GM21717 (cell line): ENCODE measurements around the gene AIF1.

Experiments used
- ATAC-seq: cut with Tn5 transposase; IDR thresholded peaks from one replicate; pipeline ENCODE4 v1.9.1; 2021; ENCODE audit warnings: mild to moderate bottlenecking, moderate library complexity; ENCODE audit not compliant: unreplicated experiment

Gene AIF1

DNA sequence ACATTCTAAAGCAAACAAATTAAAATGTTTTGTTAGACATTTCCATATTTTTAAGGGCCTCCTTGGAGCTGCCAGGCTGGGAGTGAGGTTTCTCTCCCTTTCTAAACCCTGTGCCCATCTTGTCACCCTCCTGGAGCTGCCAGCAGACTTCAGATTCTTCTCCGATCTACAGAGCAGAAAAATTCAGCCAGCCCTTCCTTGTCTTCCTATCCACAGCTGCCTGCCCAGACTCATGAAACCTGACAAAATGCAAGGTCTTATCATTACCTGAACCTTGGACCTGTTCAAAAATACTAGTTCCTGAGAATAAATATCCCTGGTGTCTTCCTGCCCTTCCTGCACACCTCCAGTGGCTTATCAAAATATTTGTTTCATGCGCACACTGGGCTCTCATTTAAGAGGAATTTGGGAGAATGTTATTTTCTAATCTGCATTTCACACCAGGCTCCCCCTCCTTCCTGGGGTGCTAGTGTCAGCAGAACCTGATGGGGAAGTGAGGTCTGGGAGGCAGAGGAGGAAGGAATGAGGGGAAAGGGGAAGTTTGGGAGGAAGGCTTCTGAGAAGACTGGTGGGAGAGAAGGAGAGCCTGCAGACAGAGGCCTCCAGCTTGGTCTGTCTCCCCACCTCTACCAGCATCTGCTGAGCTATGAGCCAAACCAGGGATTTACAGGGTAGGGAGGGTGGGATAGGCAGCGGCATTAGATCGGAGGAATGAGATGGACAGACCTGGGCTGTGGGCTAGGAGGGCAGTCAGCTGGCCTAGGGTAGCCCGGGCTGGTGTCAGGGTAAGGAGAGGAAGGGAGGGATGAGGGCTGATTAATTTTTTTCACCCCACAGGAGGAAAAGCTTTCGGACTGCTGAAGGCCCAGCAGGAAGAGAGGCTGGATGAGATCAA, at the start of gene AIF1:
Gene AIF1 (plus strand): TSS at position 551 of the 895 bp plus-strand sequence. CDS start 96 bp downstream, at position 647.
- no peak for ATAC-seq

DNA sequence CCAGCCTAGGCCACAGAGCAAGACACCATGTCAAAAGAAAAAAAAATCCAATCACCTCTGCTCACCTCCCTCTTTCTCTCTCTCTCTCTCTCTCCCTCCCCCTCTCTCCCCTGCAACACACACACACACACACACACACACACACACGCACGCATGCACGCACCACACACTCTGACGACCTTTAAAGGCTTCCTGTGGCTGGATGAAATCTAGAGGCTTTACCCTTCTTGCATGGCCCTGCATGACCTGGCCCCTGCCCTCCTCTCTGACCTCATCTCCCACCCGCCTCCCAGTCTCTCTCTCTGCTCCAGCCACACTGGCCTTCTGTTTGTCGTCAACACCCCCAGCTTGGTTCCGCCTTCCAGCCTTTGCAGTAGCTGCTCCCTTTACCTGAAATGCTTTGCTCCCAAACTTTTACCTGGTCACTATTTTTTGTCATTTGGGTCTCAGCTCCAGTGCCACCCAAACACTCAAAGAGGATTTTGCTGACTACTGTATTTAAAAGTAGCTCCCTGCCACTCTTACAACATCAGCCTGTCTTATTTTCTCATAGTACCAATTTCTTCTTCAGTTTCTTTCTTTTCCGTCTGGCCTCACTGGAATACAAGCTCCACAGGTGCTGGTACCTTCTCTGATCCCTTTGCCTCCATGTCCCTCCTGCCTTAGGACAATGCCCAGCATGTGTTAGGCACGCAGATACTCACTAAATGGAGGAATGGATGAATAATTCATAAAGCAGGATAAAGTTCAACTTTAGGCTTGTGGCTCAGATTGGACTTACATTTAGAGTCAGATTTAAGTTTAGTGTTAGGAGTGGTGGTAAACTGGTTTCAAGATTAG, 47.3 kb upstream of the AIF1 start:
- no peak for ATAC-seq

DNA sequence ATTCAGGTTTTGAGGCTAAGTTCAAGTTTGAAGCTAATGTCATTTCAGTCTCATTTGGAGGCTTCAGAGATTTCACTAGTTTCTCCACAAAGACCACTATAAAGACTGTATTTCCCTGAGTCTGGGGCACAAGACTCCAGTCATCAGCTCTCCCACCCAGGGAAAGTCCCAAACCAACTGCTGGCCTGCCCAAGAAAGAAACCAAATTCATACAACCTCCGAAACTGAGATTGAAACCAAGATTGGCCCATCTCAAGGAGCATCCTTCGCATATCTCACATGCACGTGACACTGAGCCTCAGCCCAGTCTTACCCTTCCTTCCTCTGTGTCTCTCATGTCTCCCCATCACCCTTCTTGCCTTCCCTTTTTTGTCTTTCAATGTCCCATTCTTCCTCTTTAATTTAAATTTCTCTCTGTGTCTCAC, 46.5 kb upstream of the AIF1 start:
- peak; percentile 53 for ATAC-seq

DNA sequence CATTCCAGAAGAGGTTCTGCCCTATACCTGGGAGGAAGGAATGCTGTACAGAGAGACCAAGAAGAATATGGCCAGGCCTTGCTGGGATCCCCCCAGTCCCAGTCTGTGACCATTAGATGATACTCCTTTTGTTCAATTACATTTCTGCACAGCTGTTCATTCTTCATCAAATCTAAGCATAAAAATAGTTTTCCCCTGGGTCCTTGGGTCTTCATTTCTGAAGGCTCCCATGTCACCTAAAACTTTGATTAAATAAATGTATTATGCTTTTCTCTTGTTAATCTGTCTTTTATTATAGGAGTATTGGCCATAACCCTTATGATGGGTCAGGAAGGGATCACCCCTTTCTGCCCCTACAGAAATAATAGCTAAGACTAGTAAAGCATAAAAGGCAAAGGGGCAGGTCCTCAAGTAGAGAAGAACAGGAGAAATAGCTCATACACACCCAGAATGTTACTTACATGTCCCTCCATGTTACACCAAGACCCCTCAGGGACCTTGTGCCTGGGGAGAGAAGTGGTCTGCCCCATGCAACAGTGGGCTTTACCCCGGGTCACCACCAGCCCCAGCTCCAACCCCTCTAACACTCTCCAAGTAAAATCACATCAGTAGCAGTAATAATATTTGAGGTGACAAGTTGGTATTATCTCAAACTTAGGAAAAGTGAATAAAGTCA, 45.0 kb upstream of the AIF1 start:
- no peak for ATAC-seq

DNA sequence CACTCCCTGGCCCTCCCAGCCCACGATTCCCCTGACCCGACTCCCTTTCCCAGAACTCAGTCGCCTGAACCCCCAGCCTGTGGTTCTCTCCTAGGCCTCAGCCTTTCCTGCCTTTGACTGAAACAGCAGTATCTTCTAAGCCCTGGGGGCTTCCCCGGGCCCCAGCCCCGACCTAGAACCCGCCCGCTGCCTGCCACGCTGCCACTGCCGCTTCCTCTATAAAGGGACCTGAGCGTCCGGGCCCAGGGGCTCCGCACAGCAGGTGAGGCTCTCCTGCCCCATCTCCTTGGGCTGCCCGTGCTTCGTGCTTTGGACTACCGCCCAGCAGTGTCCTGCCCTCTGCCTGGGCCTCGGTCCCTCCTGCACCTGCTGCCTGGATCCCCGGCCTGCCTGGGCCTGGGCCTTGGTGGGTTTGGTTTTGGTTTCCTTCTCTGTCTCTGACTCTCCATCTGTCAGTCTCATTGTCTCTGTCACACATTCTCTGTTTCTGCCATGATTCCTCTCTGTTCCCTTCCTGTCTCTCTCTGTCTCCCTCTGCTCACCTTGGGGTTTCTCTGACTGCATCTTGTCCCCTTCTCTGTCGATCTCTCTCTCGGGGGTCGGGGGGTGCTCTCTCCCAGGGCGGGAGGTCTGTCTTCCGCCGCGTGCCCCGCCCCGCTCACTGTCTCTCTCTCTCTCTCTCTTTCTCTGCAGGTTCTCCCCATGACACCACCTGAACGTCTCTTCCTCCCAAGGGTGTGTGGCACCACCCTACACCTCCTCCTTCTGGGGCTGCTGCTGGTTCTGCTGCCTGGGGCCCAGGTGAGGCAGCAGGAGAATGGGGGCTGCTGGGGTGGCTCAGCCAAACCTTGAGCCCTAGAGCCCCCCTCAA, 42.8 kb upstream of the AIF1 start, which contains the start of gene LTA:
Gene LTA (plus strand): TSS at position 249 of the 871 bp plus-strand sequence. CDS start 454 bp downstream, at position 703.
- peak; percentile 25 for ATAC-seq

DNA sequence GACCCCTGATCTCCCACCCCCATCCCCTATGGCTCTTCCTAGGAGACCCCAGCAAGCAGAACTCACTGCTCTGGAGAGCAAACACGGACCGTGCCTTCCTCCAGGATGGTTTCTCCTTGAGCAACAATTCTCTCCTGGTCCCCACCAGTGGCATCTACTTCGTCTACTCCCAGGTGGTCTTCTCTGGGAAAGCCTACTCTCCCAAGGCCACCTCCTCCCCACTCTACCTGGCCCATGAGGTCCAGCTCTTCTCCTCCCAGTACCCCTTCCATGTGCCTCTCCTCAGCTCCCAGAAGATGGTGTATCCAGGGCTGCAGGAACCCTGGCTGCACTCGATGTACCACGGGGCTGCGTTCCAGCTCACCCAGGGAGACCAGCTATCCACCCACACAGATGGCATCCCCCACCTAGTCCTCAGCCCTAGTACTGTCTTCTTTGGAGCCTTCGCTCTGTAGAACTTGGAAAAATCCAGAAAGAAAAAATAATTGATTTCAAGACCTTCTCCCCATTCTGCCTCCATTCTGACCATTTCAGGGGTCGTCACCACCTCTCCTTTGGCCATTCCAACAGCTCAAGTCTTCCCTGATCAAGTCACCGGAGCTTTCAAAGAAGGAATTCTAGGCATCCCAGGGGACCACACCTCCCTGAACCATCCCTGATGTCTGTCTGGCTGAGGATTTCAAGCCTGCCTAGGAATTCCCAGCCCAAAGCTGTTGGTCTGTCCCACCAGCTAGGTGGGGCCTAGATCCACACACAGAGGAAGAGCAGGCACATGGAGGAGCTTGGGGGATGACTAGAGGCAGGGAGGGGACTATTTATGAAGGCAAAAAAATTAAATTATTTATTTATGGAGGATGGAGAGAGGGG, 41.6 kb upstream of the AIF1 start:
- no peak for ATAC-seq

DNA sequence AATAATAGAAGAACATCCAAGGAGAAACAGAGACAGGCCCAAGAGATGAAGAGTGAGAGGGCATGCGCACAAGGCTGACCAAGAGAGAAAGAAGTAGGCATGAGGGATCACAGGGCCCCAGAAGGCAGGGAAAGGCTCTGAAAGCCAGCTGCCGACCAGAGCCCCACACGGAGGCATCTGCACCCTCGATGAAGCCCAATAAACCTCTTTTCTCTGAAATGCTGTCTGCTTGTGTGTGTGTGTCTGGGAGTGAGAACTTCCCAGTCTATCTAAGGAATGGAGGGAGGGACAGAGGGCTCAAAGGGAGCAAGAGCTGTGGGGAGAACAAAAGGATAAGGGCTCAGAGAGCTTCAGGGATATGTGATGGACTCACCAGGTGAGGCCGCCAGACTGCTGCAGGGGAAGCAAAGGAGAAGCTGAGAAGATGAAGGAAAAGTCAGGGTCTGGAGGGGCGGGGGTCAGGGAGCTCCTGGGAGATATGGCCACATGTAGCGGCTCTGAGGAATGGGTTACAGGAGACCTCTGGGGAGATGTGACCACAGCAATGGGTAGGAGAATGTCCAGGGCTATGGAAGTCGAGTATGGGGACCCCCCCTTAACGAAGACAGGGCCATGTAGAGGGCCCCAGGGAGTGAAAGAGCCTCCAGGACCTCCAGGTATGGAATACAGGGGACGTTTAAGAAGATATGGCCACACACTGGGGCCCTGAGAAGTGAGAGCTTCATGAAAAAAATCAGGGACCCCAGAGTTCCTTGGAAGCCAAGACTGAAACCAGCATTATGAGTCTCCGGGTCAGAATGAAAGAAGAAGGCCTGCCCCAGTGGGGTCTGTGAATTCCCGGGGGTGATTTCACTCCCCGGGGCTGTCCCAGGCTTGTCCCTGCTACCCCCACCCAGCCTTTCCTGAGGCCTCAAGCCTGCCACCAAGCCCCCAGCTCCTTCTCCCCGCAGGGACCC, 40.6 kb upstream of the AIF1 start:
- no peak for ATAC-seq

DNA sequence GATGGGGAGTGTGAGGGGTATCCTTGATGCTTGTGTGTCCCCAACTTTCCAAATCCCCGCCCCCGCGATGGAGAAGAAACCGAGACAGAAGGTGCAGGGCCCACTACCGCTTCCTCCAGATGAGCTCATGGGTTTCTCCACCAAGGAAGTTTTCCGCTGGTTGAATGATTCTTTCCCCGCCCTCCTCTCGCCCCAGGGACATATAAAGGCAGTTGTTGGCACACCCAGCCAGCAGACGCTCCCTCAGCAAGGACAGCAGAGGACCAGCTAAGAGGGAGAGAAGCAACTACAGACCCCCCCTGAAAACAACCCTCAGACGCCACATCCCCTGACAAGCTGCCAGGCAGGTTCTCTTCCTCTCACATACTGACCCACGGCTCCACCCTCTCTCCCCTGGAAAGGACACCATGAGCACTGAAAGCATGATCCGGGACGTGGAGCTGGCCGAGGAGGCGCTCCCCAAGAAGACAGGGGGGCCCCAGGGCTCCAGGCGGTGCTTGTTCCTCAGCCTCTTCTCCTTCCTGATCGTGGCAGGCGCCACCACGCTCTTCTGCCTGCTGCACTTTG, 39.6 kb upstream of the AIF1 start, which contains the start of gene TNF:
Gene TNF (plus strand): TSS at position 231 of the 567 bp plus-strand sequence. CDS start 177 bp downstream, at position 408.
- ATAC-seq: no peak

DNA sequence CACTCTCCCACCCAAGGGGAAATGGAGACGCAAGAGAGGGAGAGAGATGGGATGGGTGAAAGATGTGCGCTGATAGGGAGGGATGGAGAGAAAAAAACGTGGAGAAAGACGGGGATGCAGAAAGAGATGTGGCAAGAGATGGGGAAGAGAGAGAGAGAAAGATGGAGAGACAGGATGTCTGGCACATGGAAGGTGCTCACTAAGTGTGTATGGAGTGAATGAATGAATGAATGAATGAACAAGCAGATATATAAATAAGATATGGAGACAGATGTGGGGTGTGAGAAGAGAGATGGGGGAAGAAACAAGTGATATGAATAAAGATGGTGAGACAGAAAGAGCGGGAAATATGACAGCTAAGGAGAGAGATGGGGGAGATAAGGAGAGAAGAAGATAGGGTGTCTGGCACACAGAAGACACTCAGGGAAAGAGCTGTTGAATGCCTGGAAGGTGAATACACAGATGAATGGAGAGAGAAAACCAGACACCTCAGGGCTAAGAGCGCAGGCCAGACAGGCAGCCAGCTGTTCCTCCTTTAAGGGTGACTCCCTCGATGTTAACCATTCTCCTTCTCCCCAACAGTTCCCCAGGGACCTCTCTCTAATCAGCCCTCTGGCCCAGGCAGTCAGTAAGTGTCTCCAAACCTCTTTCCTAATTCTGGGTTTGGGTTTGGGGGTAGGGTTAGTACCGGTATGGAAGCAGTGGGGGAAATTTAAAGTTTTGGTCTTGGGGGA, 38.9 kb upstream of the AIF1 start:
- no peak for ATAC-seq

DNA sequence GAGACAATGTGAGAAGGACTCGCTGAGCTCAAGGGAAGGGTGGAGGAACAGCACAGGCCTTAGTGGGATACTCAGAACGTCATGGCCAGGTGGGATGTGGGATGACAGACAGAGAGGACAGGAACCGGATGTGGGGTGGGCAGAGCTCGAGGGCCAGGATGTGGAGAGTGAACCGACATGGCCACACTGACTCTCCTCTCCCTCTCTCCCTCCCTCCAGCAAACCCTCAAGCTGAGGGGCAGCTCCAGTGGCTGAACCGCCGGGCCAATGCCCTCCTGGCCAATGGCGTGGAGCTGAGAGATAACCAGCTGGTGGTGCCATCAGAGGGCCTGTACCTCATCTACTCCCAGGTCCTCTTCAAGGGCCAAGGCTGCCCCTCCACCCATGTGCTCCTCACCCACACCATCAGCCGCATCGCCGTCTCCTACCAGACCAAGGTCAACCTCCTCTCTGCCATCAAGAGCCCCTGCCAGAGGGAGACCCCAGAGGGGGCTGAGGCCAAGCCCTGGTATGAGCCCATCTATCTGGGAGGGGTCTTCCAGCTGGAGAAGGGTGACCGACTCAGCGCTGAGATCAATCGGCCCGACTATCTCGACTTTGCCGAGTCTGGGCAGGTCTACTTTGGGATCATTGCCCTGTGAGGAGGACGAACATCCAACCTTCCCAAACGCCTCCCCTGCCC, 38.0 kb upstream of the AIF1 start:
- ATAC-seq: no peak

DNA sequence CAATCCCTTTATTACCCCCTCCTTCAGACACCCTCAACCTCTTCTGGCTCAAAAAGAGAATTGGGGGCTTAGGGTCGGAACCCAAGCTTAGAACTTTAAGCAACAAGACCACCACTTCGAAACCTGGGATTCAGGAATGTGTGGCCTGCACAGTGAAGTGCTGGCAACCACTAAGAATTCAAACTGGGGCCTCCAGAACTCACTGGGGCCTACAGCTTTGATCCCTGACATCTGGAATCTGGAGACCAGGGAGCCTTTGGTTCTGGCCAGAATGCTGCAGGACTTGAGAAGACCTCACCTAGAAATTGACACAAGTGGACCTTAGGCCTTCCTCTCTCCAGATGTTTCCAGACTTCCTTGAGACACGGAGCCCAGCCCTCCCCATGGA, 37.5 kb upstream of the AIF1 start:
- ATAC-seq: no peak

DNA sequence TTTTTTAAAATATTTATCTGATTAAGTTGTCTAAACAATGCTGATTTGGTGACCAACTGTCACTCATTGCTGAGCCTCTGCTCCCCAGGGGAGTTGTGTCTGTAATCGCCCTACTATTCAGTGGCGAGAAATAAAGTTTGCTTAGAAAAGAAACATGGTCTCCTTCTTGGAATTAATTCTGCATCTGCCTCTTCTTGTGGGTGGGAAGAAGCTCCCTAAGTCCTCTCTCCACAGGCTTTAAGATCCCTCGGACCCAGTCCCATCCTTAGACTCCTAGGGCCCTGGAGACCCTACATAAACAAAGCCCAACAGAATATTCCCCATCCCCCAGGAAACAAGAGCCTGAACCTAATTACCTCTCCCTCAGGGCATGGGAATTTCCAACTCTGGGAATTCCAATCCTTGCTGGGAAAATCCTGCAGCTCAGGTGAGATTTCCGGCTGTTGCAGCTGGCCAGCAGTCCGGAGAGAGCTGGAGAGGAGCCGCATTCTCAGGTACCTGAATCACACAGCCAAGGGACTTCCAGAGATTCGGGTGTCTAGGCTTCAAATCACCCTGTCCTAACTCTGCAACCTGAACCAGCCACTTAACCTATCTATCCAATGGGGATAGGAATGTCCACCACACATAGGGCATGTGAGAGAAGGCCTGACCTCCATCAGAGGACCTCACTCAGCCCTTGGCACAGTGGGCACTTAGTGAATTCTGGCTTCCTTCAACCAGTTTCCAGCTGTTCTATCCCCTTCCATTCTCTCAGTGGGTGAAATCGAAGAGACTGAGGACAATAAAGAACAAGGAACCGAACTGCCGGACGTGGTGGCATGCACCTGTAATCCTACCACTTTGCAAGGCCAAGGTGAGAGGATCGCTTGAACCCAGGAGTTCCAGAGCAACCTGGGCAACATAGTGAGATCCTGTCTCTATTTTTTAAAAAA, 36.6 kb upstream of the AIF1 start:
- no peak for ATAC-seq

DNA sequence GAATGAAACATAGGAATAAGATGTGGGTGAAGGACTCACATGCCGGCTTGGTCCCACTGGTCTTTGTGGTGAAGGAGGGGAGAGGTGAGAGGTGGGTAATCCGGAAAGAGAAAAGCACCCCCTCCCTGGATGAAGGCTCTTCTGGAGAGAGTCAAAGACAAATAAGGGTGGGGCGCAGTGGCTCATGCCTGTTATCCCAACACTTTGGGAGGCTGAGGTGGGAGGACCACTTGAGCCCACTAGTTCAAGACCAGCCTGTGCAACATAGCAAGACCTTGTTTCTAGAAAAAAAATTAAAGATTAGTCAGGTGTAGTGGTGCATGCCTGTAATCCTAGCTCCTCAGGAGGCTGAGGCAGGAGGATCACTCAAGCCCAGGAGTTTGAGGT, 35.9 kb upstream of the AIF1 start:
- no peak for ATAC-seq

DNA sequence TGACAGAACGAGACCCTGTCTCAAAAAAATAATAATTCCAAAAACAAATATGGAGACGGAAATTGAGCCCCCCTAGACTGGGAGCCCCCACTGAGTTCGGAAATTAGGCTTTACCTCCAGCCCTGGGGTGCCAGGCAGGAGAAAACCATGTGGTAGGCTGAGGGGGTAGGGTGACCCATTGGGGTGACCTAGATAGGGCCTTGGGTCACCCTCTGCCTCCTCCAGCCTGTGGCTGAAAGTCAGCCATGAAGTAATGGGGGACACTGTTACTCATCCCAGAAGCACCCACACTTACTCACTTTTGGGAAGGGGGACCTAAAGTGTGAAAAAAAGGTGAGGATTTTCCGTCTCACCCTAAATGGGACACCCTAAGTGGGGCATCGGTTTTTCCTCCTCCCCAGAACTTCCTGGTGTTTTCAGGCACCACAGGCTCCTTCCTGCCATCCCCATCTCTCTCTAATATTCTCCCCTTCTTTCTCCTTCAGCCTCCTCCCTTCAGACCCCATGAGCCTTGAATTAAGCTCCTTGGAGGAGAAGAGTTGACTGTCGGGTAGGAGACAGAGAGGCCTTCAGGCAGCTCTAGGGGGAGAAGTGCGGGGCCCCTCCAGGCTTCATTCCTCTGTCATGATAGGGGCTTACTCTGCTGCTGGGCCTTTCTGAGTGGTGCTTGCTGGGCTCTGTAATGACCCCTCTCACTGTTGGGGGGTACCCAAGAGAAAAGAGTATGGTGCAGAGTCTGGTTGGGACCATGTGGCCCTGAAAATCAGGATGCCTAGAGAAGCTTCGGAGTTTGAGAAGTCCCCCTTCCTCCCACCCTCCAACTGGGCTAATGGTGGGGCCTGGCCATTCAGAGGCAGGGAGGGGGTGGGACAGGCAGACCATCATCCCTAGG, 35.2 kb upstream of the AIF1 start:
- ATAC-seq: no peak

DNA sequence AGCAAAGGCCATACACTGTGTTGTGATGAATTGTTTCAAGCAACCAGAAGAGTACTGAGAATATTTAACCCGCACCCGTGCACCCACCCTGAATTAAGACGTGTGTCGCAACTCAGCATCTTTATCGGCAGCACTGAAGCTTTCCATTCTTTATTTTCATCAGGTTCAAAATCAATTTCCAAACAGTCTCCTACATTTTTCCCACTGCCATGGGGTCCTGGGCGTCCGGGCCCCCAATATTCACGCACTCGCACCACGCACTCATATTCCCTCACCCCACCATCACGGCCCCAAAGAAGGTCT, 34.6 kb upstream of the AIF1 start:
- no peak for ATAC-seq
